ENCODE results near the gene AKIP1. TPM values are rescaled to one million over a fixed set of nuclear protein-coding genes. Genes with fewer than 3 reads are reported as not detected.

AKIP1 gene
- total and polyA plus RNA-seq, 8 donors: 6.3 to 11.6 (median 7.9) TPM

GRCh38 chr11:8956860-8957259 is 45.9 kb downstream of the AKIP1 start:
- Histone ChIP-seq H3K9me3 (no peaks in the 10 kb centered on the region), H3K27ac (no peak overlapping the region), H3K27me3 (no peaks in the 10 kb centered on the region), H3K36me3 (peaks cover 0 to 18% (median 3%) of the 10 kb centered on the region in 3 donors), H3K4me1 (peaks cover 0 to 3% (median 0%) of the 10 kb centered on the region in 3 donors), H3K4me3 (no peak overlapping the region)
- ATAC-seq (no peak), FAIRE-seq (no peak), DNase-seq (no peak)
- TF ChIP-seq, protein P1, sequence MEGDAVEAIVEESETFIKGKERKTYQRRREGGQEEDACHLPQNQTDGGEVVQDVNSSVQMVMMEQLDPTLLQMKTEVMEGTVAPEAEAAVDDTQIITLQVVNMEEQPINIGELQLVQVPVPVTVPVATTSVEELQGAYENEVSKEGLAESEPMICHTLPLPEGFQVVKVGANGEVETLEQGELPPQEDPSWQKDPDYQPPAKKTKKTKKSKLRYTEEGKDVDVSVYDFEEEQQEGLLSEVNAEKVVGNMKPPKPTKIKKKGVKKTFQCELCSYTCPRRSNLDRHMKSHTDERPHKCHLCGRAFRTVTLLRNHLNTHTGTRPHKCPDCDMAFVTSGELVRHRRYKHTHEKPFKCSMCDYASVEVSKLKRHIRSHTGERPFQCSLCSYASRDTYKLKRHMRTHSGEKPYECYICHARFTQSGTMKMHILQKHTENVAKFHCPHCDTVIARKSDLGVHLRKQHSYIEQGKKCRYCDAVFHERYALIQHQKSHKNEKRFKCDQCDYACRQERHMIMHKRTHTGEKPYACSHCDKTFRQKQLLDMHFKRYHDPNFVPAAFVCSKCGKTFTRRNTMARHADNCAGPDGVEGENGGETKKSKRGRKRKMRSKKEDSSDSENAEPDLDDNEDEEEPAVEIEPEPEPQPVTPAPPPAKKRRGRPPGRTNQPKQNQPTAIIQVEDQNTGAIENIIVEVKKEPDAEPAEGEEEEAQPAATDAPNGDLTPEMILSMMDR (IDR thresholded peaks at IDR 0.05): no peak
- intact Hi-C loops (cut with DNase I): no loop called here
- WGBS, 2 donors: 84 to 85% methylated on average over 4 of the region's 4 CpGs

GRCh38 chr11:8959546-8960166 is 48.7 kb downstream of the AKIP1 start:
- Histone ChIP-seq H3K4me1 (peaks cover 3 to 11% (median 10%) of the 10 kb centered on the region in 3 donors), H3K27ac (no peak overlapping the region), H3K27me3 (no peaks in the 10 kb centered on the region), H3K4me3 (no peak overlapping the region), H3K36me3 (peaks cover 0 to 7% (median 0%) of the 10 kb centered on the region in 3 donors), H3K9me3 (no peaks in the 10 kb centered on the region)
- peak; percentile 23 for FAIRE-seq
- WGBS, 2 donors: 12 to 59% methylated on average over 2 of the region's 2 CpGs
- intact Hi-C loops (cut with DNase I): no loop called here
- TF ChIP-seq, protein P1 (IDR thresholded peaks at IDR 0.05): peak in 3 of 4 donors; percentile 9 to 43 (median 37)
- peak in 3 of 4 donors; percentile 38 to 44 (median 41) for ATAC-seq
- peak in 3 of 6 donors; percentile 25 to 33 (median 30) for DNase-seq

- TF ChIP-seq, protein P1 (IDR thresholded peaks at IDR 0.05): no peak
- intact Hi-C loops (cut with DNase I): no loop called here
- ATAC-seq (no peak), DNase-seq (no peak), FAIRE-seq (no peak)
- H3K36me3 ChIP-seq: no peaks in the 10 kb centered on the region
- no peaks in the 10 kb centered on the region for H3K9me3 ChIP-seq
- H3K27ac ChIP-seq: no peak overlapping the region
- no peaks in the 10 kb centered on the region for H3K27me3 ChIP-seq
- WGBS, 2 donors: 36 to 61% methylated on average over 2 of the region's 2 CpGs
- peaks cover 3 to 11% (median 10%) of the 10 kb centered on the region in 3 donors for H3K4me1 ChIP-seq
- no peak overlapping the region for H3K4me3 ChIP-seq
Measured at GRCh38 chr11:8961401-8961800, 50.4 kb downstream of the AKIP1 start.

DNA sequence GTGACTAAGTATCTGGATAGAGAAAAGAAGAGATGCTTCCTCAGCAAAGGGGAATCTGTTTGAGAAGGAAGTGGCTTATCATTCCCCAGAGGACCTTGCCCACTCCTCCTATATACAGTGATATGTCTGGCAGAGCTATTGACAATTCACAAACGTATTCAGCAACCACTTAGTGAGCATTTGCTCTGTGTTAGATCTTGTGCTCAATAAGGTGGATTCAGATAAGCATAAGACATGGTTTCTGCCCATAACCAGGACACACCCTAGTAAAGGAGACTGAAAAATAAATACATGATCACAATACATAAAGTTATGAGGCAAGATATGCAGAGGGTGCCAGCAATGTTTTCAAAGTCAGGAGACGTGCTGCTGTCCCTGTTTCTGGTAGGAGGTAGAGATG is 51.9 kb downstream of the AKIP1 start:
- ATAC-seq (no peak), DNase-seq (no peak), FAIRE-seq (no peak)
- Histone ChIP-seq H3K27me3 (no peaks in the 10 kb centered on the region), H3K4me1 (peaks cover 0 to 11% (median 10%) of the 10 kb centered on the region in 3 donors), H3K27ac (no peak overlapping the region), H3K9me3 (no peaks in the 10 kb centered on the region), H3K36me3 (no peaks in the 10 kb centered on the region), H3K4me3 (peak overlapping the region in 3 of 4 donors; percentile 67 to 89 (median 79))
- TF ChIP-seq, protein P1 (IDR thresholded peaks at IDR 0.05): no peak
- intact Hi-C loops (cut with DNase I): no loop called here
- WGBS, 2 donors: 11 to 16% methylated on average over 2 of the region's 2 CpGs
